K562 (cell line): Measurements from ENCODE around the gene CRYBA1. TPM values are rescaled to one million over a fixed set of nuclear protein-coding genes. Genes with fewer than 3 reads are reported as not detected.

Experiments
- ATAC-seq: fragments of 200-7000 bp; cut with Tn5 transposase; 3 replicates; pipeline ENCODE4 v1.9.1; 2020; ENCODE audit warnings: moderate library complexity
- BruUV-seq: library from RNA; stranded (reverse); fragments of 400-500 nt; replicated peaks from 2 replicates; lab custom pipeline; 2021; lab: Mats Ljungman, UMichigan
- CTCF ChIA-PET: fragments of 300-600 bp; formaldehyde crosslinking; extraction: SDS; loops from one replicate; lab custom pipeline; 2021; ENCODE audit warnings: low intra/inter-chr PET ratio; lab: Yijun Ruan, JAX
- POLR2A ChIA-PET: fragments of 300-600, 350-650 bp; sonication (Branson Sonifier 250); formaldehyde crosslinking; extraction: SDS; loops from one replicate; lab custom pipeline; 2021; ENCODE audit warnings: antibody characterized with exemption, inconsistent platforms; lab: Yijun Ruan, JAX
- DNase-seq, 4 experiments: peaks; one replicate each; pipeline versions ENCODE4 v3.0.0 to v3.0.0-alpha.2; 2011 to 2018; ENCODE audit warnings: low spot score in 3 of 4, mixed read lengths in 3 of 4; ENCODE audit errors: extremely low read depth in 1 of 4
- FAIRE-seq: peaks from 2 replicates; lab custom pipeline; 2011; peaks lifted over from hg19 to GRCh38; lab: Jason Lieb, UNC
- H2AFZ ChIP-seq: 2 replicates; pipeline ENCODE4 v1.6.0; 2011; ENCODE audit warnings: low read depth, low read length, control low read depth, inconsistent platforms
- H3K27ac ChIP-seq: fragments of 200-600 bp; 3 replicates; pipeline ENCODE4 v1.8.0; 2011; ENCODE audit warnings: low read depth, mild to moderate bottlenecking, control low read depth, inconsistent platforms, low read length, moderate library complexity, mixed read lengths; ENCODE audit errors: extremely low read depth
- H3K27me3 ChIP-seq, 2 experiments: fragments of 300-600 bp in 1 of 2; 2 replicates in 1 of 2; 3 replicates in 1 of 2; pipeline versions ENCODE4 v1.6.0 to v1.8.0; 2011; ENCODE audit warnings: inconsistent platforms in 2 of 2, low read length in 2 of 2, mild to moderate bottlenecking in 1 of 2, mixed read lengths in 1 of 2, moderate library complexity in 1 of 2; ENCODE audit not compliant: control insufficient read depth in 2 of 2, insufficient read depth in 2 of 2
- H3K36me3 ChIP-seq: fragments of 300-600 bp; 3 replicates; pipeline ENCODE4 v1.8.0; 2011; ENCODE audit warnings: mild to moderate bottlenecking, low read length, inconsistent platforms; ENCODE audit not compliant: control insufficient read depth, insufficient read depth
- H3K4me1 ChIP-seq, 2 experiments: fragments of 200-600 bp in 1 of 2; replicated peaks in 1 of 2; 2 replicates in 1 of 2; 3 replicates in 1 of 2; pipeline versions ENCODE4 v1.5.1 to v1.8.0; 2011; ENCODE audit warnings: inconsistent platforms in 2 of 2, low read length in 2 of 2, mild to moderate bottlenecking in 1 of 2, mixed read lengths in 1 of 2, moderate library complexity in 1 of 2; ENCODE audit not compliant: control insufficient read depth in 2 of 2, insufficient read depth in 2 of 2
- H3K4me2 ChIP-seq: 2 replicates; pipeline ENCODE4 v1.6.1; 2011; ENCODE audit warnings: low read length, control low read depth, inconsistent platforms, mixed read lengths; ENCODE audit not compliant: insufficient read depth
- H3K4me3 ChIP-seq: fragments of 200-600 bp; sonication (generic), shearing (Covaris generic); 2 replicates; pipeline ENCODE4 v1.5.1; 2016; ENCODE audit warnings: control low read depth, inconsistent platforms
- H3K79me2 ChIP-seq: fragments of 200-600 bp; 3 replicates; pipeline ENCODE4 v1.8.0; 2011; ENCODE audit warnings: low read length, inconsistent platforms; ENCODE audit not compliant: control insufficient read depth, insufficient read depth
- H3K9ac ChIP-seq, 2 experiments: 2 replicates each; pipeline versions ENCODE4 v1.6.0 to v1.6.1; 2011; ENCODE audit warnings: low read depth in 2 of 2, low read length in 2 of 2, control low read depth in 1 of 2, inconsistent platforms in 1 of 2, mild to moderate bottlenecking in 1 of 2, mixed read lengths in 1 of 2; ENCODE audit not compliant: insufficient read depth in 1 of 2
- H3K9me1 ChIP-seq: one replicate; pipeline ENCODE4 v1.6.0; 2011; ENCODE audit warnings: inconsistent platforms, mild to moderate bottlenecking, low read length, moderate library complexity; ENCODE audit not compliant: control insufficient read depth, insufficient read depth
- H3K9me3 ChIP-seq: replicated peaks from 2 replicates; pipeline ENCODE4 v1.5.1; 2011; ENCODE audit warnings: low read depth, low read length, inconsistent platforms; ENCODE audit not compliant: control insufficient read depth, insufficient read depth
- H4K20me1 ChIP-seq: replicated peaks from 2 replicates; pipeline ENCODE4 v1.6.1; 2011; ENCODE audit warnings: low read length, inconsistent platforms, mixed read lengths; ENCODE audit not compliant: control insufficient read depth, insufficient read depth
- HOXB6 ChIP-seq: fragments of 250-450 bp; sonication (Bioruptor Pico); IDR thresholded peaks from 2 replicates; pipeline ENCODE4 v1.5.1; 2022; ENCODE audit warnings: mild to moderate bottlenecking, borderline replicate concordance
- PBX2 ChIP-seq, 2 experiments: IDR thresholded peaks in 1 of 2; conservative IDR thresholded peaks in 1 of 2; 2 replicates each; pipeline ENCODE4 v1.6.1; 2016; ENCODE audit warnings: low read depth in 2 of 2, mild to moderate bottlenecking in 1 of 2, missing compliant biosample characterization in 1 of 2, missing genetic modification characterization in 1 of 2, moderate library complexity in 1 of 2
- SRSF3 ChIP-seq: fragments of 200-400 bp; formaldehyde crosslinking; IDR thresholded peaks from 2 replicates; pipeline ENCODE4 v1.6.1; 2016; ENCODE audit warnings: mild to moderate bottlenecking, low read length, moderate library complexity; ENCODE audit not compliant: insufficient read depth
- TAF15 ChIP-seq: fragments of 200-400 bp; formaldehyde crosslinking; IDR thresholded peaks from 2 replicates; pipeline ENCODE4 v1.6.1; 2017; ENCODE audit warnings: mild to moderate bottlenecking, low read depth, low read length, moderate library complexity
- ZNF384 ChIP-seq: IDR thresholded peaks from 2 replicates; pipeline ENCODE4 v1.6.1; 2012; ENCODE audit warnings: low read depth, low read length, improper control_type of control experiment
- WGBS: fragments of 100-300 bp; shearing (Covaris generic); methylation state at CpG from one replicate; pipeline ENCODE4 v1.1.6; 2016; ENCODE audit warnings: low coverage, mixed read lengths; ENCODE audit not compliant: insufficient coverage; ENCODE audit errors: missing lambda C conversion rate; 5-methylcytosine and 5-hydroxymethylcytosine counted together
- in situ Hi-C: fragments of 300-500 bp; cut with MboI; formaldehyde crosslinking; loops from 4 replicates; pipeline ENCODE4 v1.15.0; 2018; ENCODE audit warnings: inconsistent platforms, mixed read lengths
- intact Hi-C: fragments of 100-400 bp; cut with micrococcal nuclease; formaldehyde crosslinking; loops from 2 replicates; pipeline ENCODE4 v1.14.2; 2022
- polyA plus RNA-seq, 8 experiments: library from polyadenylated mRNA; depleted of rRNA in 4 of 8; stranded (reverse) in 5 of 8; unstranded in 3 of 8; fragments of >200 nt; fragmentation: Nextera tagmentation in 2 of 8; fragmentation: Illumina TruSeq in 1 of 8; extraction: Ambion mirVana in 2 of 8; extraction: Trizol in 1 of 8; gene quantifications; 2 replicates each; pipeline versions ENCODE4 v1.2.1 to v1.2.3, GENCODE V29; 2011 to 2014; ENCODE audit warnings: inconsistent platforms in 1 of 8, missing spikeins in 1 of 8
- total RNA-seq, 7 experiments: library from RNA; depleted of rRNA in 6 of 7; stranded (reverse); fragments of >200 nt in 6 of 7; fragmentation: Illumina TruSeq in 2 of 7; extraction: Trizol in 2 of 7; gene quantifications; 2 replicates each; pipeline versions ENCODE4 v1.2.1 to v1.2.3, GENCODE V29; 2011 to 2021; ENCODE audit warnings: low replicate concordance in 1 of 7

The CRYBA1 gene
- total and polyA plus RNA-seq, 9 of the 15 experiments (the other 6 are each of a cell fraction or from before 2014, with no cell fraction given): not detected

GRCh38 chr17:29263916-29264315 is 17.3 kb downstream of the CRYBA1 start:
- intact Hi-C loops: no loop called here
- in situ Hi-C loops: no loop called here
- peaks cover 88% of the 10 kb centered on the region for H3K36me3 ChIP-seq

More at GRCh38 chr17:29263916-29264315, 17.3 kb downstream of the CRYBA1 start:
- H3K9me1 ChIP-seq: no peaks in the 10 kb centered on the region
- no peaks in the 10 kb centered on the region; the same call in 1 of the 2 replicates for H4K20me1 ChIP-seq
- TF ChIP-seq PBX2 (CRISPR knock-in tag; IDR thresholded peaks at IDR 0.05; ENCODE audit: low read depth) (no peak), PBX2 (tag; conservative IDR thresholded peaks at IDR 0.05; ENCODE audit: low read depth) (peak; percentile 57; the same call in 1 of the 2 replicates), HOXB6 (no peak), TAF15 (no peak), ZNF384 (no peak), SRSF3 (no peak)
- no peak for FAIRE-seq
- H3K9me3 ChIP-seq: no peaks in the 10 kb centered on the region
- 74% methylated on average over 5 of the region's 5 CpGs for WGBS
- DNase-seq: no peak
- no peak overlapping the region for H2AFZ ChIP-seq
- CTCF ChIA-PET: no interaction called here
- no peaks in the 10 kb centered on the region for H3K27me3 ChIP-seq
- no peak overlapping the region for H3K9ac ChIP-seq
- H3K4me2 ChIP-seq: no peak overlapping the region
- no peaks in the 10 kb centered on the region; a peak in 1 of 5 replicates for H3K4me1 ChIP-seq
- no peak overlapping the region for H3K27ac ChIP-seq
- peaks cover 75% of the 10 kb centered on the region for H3K79me2 ChIP-seq
- no TSS peak for BruUV-seq
- ATAC-seq: no peak
- H3K4me3 ChIP-seq: no peak overlapping the region
- POLR2A ChIA-PET: no interaction called here
